Chondrocyte (in vitro differentiated cells): ENCODE results near the gene BRF1. TPM values are rescaled to one million over a fixed set of nuclear protein-coding genes. Genes with fewer than 3 reads are reported as not detected.

Experiments used
- DNase-seq: peaks from one replicate; pipeline ENCODE4 v3.0.0; 2021; ENCODE audit warnings: mixed read lengths, low spot score
- H3K27ac Mint-ChIP-seq: one replicate; pipeline ENCODE4 v1.8.0; 2021; ENCODE audit warnings: mild to moderate bottlenecking, moderate library complexity, mixed read lengths; ENCODE audit not compliant: unreplicated experiment
- H3K27me3 Mint-ChIP-seq: 2 replicates; pipeline ENCODE4 v1.8.0; 2021; ENCODE audit warnings: low read depth, mixed read lengths
- H3K36me3 Mint-ChIP-seq: 2 replicates; pipeline ENCODE4 v1.8.0; 2021; ENCODE audit warnings: low read depth, mixed read lengths
- H3K4me1 Mint-ChIP-seq: 2 replicates; pipeline ENCODE4 v1.8.0; 2021; ENCODE audit warnings: low read depth, mild to moderate bottlenecking, mixed read lengths
- H3K4me3 Mint-ChIP-seq: one replicate; pipeline ENCODE4 v1.8.0; 2021; ENCODE audit warnings: mild to moderate bottlenecking, moderate library complexity, mixed read lengths; ENCODE audit not compliant: unreplicated experiment
- H3K9me3 Mint-ChIP-seq: 2 replicates; pipeline ENCODE4 v1.8.0; 2021; ENCODE audit warnings: low read depth, mixed read lengths
- total RNA-seq: library from RNA; stranded (reverse); gene quantifications from 3 replicates; pipeline ENCODE4 v1.2.1, GENCODE V29; 2021
- TF ChIP-seq, protein P1 (sequence below): fragments of 200-600 bp; sonication (generic); IDR thresholded peaks from 2 replicates; pipeline ENCODE4 v1.5.0; 2021; ENCODE audit warnings: antibody characterized with exemption, mild to moderate bottlenecking, moderate library complexity

The BRF1 gene
- total RNA-seq, 1 donor from 2014 or later = 26.1 TPM

DNA sequence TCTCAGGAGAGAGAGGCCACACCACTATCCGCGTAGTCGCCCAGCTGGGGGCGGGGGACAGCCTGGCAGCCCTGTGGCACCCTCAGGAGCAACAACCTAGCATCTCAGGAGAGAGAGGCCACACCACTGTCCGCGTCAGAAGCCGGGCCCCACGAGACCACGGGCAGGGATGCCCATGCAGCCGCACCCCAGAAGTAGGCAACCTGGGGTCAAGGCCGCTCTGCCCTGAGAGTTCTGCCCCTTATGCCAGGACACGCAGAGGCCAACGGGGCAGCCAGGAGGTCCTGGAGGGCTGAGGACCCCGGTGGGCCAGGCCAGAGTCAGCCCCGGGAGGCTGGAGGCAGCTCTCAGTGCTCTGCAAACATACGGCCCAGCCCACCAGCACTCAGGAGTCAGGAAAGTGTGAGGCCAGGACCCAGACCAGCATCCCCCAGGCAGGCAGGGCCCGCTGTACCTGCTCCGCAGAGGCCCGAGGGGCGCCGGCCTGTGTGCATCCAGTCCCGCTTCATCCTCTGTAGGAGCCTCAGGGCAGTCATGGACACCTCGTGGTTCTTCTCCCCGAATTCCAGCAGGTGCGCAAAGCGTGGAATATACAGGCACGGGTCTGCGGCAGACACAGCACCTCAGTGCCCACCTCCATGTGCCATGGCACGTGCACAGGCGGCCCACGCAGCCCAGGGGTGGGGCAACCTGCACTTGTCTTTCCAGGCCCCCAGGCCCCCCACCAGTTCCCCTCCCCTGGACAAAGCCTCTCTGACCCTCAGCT is 59.8 kb downstream of the BRF1 start:
- Mint-ChIP-seq H3K27me3 (no peaks in the 10 kb centered on the region), H3K4me1 (peaks cover 7% of the 10 kb centered on the region), H3K4me3 (no peak overlapping the region), H3K36me3 (peaks cover 2% of the 10 kb centered on the region), H3K27ac (no peak overlapping the region), H3K9me3 (no peaks in the 10 kb centered on the region)
- no peak for DNase-seq
- TF ChIP-seq, protein P1, sequence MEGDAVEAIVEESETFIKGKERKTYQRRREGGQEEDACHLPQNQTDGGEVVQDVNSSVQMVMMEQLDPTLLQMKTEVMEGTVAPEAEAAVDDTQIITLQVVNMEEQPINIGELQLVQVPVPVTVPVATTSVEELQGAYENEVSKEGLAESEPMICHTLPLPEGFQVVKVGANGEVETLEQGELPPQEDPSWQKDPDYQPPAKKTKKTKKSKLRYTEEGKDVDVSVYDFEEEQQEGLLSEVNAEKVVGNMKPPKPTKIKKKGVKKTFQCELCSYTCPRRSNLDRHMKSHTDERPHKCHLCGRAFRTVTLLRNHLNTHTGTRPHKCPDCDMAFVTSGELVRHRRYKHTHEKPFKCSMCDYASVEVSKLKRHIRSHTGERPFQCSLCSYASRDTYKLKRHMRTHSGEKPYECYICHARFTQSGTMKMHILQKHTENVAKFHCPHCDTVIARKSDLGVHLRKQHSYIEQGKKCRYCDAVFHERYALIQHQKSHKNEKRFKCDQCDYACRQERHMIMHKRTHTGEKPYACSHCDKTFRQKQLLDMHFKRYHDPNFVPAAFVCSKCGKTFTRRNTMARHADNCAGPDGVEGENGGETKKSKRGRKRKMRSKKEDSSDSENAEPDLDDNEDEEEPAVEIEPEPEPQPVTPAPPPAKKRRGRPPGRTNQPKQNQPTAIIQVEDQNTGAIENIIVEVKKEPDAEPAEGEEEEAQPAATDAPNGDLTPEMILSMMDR = no peak

DNA sequence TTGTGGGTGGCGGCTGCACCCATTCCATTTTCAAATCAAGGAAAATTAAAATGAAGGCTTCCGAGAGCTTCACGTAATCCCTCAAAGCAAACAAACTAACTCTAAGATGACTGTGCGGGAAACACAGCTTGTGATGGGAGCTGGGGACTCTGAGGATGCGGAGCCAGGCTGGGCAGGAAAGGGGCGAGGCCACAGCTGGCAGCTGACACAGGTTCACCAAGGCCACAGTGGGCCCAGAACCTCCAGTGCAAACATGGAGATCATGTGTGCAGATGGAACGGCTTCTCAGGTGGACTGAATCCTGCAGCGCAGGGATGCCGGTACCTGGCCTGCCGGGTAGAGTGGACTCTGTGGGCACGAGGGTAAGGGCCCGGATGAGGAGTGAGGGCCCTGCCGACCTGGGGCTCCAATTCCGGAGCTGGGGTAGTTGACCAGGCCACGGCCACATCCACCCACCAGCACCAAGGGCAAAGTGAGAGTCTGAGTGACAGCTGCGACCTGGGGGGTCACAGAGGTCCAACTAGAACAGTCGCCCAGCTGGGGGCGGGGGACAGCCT is 71.6 kb downstream of the BRF1 start:
- Mint-ChIP-seq H3K4me3 (no peak overlapping the region), H3K27me3 (no peaks in the 10 kb centered on the region), H3K9me3 (no peaks in the 10 kb centered on the region), H3K4me1 (no peaks in the 10 kb centered on the region), H3K36me3 (peaks cover 10% of the 10 kb centered on the region), H3K27ac (no peak overlapping the region)
- TF ChIP-seq, protein P1 = no peak
- DNase-seq = no peak

DNA sequence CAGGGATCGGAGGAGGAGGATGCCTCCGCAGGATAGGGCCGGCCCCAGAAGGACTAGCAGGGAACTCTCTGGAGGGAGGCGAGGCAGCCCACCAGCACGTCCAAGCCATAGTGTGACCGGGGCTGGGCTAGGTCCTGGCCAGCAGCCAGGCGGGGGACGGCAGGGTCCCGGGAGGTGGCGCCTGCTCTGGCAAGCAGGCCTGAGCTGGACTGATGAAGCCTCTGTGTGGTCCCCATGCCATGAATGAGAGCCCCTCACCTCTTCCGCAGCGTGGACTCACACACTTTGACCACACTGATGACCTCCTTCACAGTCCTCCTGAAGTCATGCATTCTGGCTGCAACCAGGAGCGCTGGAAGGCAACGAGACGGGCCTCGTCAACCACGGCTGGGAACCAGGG is 72.2 kb downstream of the BRF1 start:
- TF ChIP-seq, protein P1 = no peak
- H3K9me3 Mint-ChIP-seq = no peaks in the 10 kb centered on the region
- DNase-seq = no peak
- no peak overlapping the region for H3K27ac Mint-ChIP-seq
- H3K4me1 Mint-ChIP-seq = no peaks in the 10 kb centered on the region
- no peak overlapping the region for H3K4me3 Mint-ChIP-seq
- no peaks in the 10 kb centered on the region for H3K27me3 Mint-ChIP-seq
- H3K36me3 Mint-ChIP-seq = peaks cover 10% of the 10 kb centered on the region

DNA sequence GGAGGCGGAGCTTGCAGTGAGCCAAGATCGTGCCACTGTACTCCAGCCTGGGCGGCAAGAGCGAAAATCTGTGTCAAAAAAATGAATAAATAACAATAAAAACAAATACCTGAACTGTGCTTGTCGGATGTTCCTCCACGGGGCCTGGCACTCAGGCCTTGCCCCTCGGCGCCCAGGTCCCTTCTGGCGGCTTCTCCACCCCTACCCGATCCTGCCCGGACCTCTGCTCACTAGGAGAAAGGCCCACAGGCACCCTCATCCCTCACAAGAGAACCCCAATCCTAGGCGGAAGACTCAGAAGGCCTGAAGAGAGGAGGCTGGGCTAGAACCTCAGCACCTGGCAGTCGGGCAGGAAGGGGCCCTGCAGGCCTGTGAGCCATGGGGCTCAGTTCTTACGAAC is 73.5 kb downstream of the BRF1 start:
- peaks cover 10% of the 10 kb centered on the region for H3K36me3 Mint-ChIP-seq
- H3K27ac Mint-ChIP-seq = no peak overlapping the region
- H3K27me3 Mint-ChIP-seq = no peaks in the 10 kb centered on the region
- H3K4me3 Mint-ChIP-seq = no peak overlapping the region
- H3K4me1 Mint-ChIP-seq = no peaks in the 10 kb centered on the region
- TF ChIP-seq, protein P1 = no peak
- DNase-seq = no peak
- no peaks in the 10 kb centered on the region for H3K9me3 Mint-ChIP-seq

DNA sequence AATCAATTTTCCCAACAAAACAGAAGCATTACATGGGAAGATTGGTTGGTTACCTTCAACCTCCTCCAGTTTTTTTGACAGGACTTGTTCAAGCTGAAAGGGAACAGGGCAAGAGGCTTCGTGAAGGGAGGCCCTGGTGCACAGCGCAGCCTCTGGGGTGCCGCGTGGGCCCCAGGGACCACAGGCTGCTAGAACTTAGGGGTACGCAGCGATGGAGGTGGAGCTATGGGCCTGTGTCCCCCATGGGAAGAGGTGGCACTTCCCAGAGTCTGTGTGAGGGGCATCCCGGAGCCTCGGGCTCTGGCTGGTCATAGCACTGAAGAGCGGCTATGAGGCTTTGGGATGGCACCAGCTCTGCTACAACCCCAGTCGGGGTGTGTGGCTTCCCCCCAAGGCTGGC is 74.6 kb downstream of the BRF1 start:
- no peaks in the 10 kb centered on the region for H3K9me3 Mint-ChIP-seq
- H3K4me1 Mint-ChIP-seq = no peaks in the 10 kb centered on the region
- H3K36me3 Mint-ChIP-seq = peaks cover 10% of the 10 kb centered on the region
- H3K27me3 Mint-ChIP-seq = no peaks in the 10 kb centered on the region
- no peak for DNase-seq
- H3K27ac Mint-ChIP-seq = no peak overlapping the region
- no peak overlapping the region for H3K4me3 Mint-ChIP-seq
- TF ChIP-seq, protein P1 = no peak
